Upper lobe of left lung (tissue), 6 donors: ENCODE measurements around the gene SPATA20. TPM values are rescaled to one million over a fixed set of nuclear protein-coding genes. Genes with fewer than 3 reads are reported as not detected.
A peak's percentile ranks its signal among the peaks of the same experiment; 100 is the strongest.

Experiments used
- ATAC-seq, 2 donors: fragments of 200-7000 bp; cut with Tn5 transposase; one replicate each; pipeline ENCODE4 v1.9.1; 2022; ENCODE audit warnings: mild to moderate bottlenecking in 2 of 2, moderate library complexity in 2 of 2; ENCODE audit not compliant: low FRiP score in 2 of 2
- DNase-seq, 2 donors: peaks; one replicate each; pipeline ENCODE4 v3.0.0-alpha.2; 2019 to 2020
- H3K27ac ChIP-seq, 4 donors: fragments of 200-600 bp; sonication (generic); one replicate each; pipeline ENCODE4 v1.5.1; 2016 to 2019
- H3K27me3 ChIP-seq, 4 donors: fragments of 200-600 bp; sonication (generic); one replicate each; pipeline ENCODE4 v1.5.1; 2017 to 2019
- H3K36me3 ChIP-seq, 4 donors: fragments of 200-600 bp; sonication (generic); one replicate each; pipeline ENCODE4 v1.5.1; 2016 to 2019
- H3K4me1 ChIP-seq, 4 donors: fragments of 200-600 bp; sonication (generic); one replicate each; pipeline ENCODE4 v1.5.1; 2018 to 2019
- H3K4me3 ChIP-seq, 4 donors: fragments of 200-600 bp; sonication (generic); one replicate each; pipeline ENCODE4 v1.5.1; 2017 to 2019; ENCODE audit warnings: mild to moderate bottlenecking in 2 of 4, moderate library complexity in 1 of 4
- H3K9me3 ChIP-seq, 4 donors: fragments of 200-600 bp; sonication (generic); one replicate each; pipeline ENCODE4 v1.5.1; 2018 to 2019
- CTCF ChIP-seq, 6 experiments: fragments of 450-650 bp in 4 of 6; fragments of 200-600 bp in 2 of 6; sonication (generic) in 2 of 6; IDR thresholded peaks; one replicate each; pipeline ENCODE4 v1.5.1; 2016 to 2019; ENCODE audit warnings: antibody characterized with exemption in 6 of 6
- EP300 ChIP-seq, 4 donors: sonication (generic); formaldehyde crosslinking; IDR thresholded peaks; one replicate each; pipeline ENCODE4 v1.5.1; 2017; ENCODE audit warnings: antibody characterized with exemption in 4 of 4, control low read depth in 2 of 4
- POLR2A ChIP-seq, 4 donors: fragments of 450-650 bp; IDR thresholded peaks; one replicate each; pipeline ENCODE4 v1.5.1; 2016 to 2017; ENCODE audit warnings: antibody characterized with exemption in 4 of 4, mild to moderate bottlenecking in 2 of 4
- POLR2AphosphoS5 ChIP-seq, 2 donors: sonication (generic); formaldehyde crosslinking; IDR thresholded peaks; one replicate each; pipeline ENCODE4 v1.5.1; 2017; ENCODE audit warnings: antibody characterized with exemption in 2 of 2
- WGBS, 2 donors: methylation state at CpG; one replicate each; pipeline ENCODE4 v1.1.5; 2017 to 2018; 5-methylcytosine and 5-hydroxymethylcytosine counted together
- total RNA-seq, 6 donors: library from RNA; depleted of rRNA in 4 of 6; stranded (reverse); fragments of >200 nt in 4 of 6; gene quantifications; one replicate each; pipeline versions ENCODE4 v1.1.0 to v1.2.1, GENCODE V29; 2016 to 2021
- donor health status: DM: no; HTN: no; CAD: no; lungs with moderate emphysema.
- donor health status: DM: no; HTN: yes; CAD: no; lungs with severe emphysema.

SPATA20 gene
- total RNA-seq, 6 donors from 2014 or later = 32.9 to 111 (median 46.4) TPM

GRCh38 chr17:50581316-50581715 lies 34.3 kb downstream of the SPATA20 start:
- DNase-seq (peak in 1 of 2 donors; percentile 50), ATAC-seq (no peak)
- Histone ChIP-seq H3K4me1 (no peaks in the 10 kb centered on the region), H3K4me3 (no peak overlapping the region), H3K36me3 (no peaks in the 10 kb centered on the region), H3K9me3 (no peaks in the 10 kb centered on the region), H3K27ac (no peak overlapping the region), H3K27me3 (no peaks in the 10 kb centered on the region)
- TF ChIP-seq CTCF (IDR thresholded peaks at IDR 0.05) (no peak), EP300 (IDR thresholded peaks at IDR 0.05) (no peak), POLR2AphosphoS5 (IDR thresholded peaks at IDR 0.05) (no peak), POLR2A (IDR thresholded peaks at IDR 0.05) (no peak)
- WGBS, 2 donors = 96% methylated on average over 10 to 12 of the region's 12 CpGs

- no peak overlapping the region for H3K4me3 ChIP-seq
- no peak overlapping the region for H3K27ac ChIP-seq
- H3K4me1 ChIP-seq = no peaks in the 10 kb centered on the region
- H3K36me3 ChIP-seq = no peaks in the 10 kb centered on the region
- no peaks in the 10 kb centered on the region for H3K27me3 ChIP-seq
- WGBS, 2 donors = 52 to 94% methylated on average over 2 of the region's 2 CpGs
- H3K9me3 ChIP-seq = no peaks in the 10 kb centered on the region
- DNase-seq (no peak), ATAC-seq (no peak)
- no peak for TF ChIP-seq POLR2A (IDR thresholded peaks at IDR 0.05)
- no peak for TF ChIP-seq EP300 (IDR thresholded peaks at IDR 0.05)
- no peak for TF ChIP-seq CTCF (IDR thresholded peaks at IDR 0.05)
- TF ChIP-seq POLR2AphosphoS5 (IDR thresholded peaks at IDR 0.05) = no peak
These were observed 35.8 kb downstream of the SPATA20 start for GRCh38 chr17:50582741-50583140.

DNA sequence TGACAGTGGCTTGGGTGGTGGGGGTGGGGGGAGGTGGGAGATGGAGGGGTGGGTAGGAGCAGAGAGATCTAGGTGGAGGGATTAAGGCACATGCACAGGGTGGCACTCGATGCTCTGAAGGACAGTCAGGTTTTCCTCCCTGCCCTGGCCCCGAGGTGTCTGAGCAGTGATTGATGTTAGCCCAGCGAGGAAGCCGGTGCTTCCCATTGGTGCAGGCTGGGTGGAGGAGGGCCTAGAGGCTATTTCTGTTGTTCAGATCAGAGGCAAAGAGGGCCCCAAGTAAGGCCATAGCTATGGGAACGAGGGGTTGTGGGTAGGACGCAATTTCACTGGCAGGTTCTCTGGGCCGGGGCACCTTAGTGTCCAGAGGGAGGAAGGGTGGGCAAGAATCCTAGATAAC lies 36.7 kb downstream of the SPATA20 start:
- WGBS, 2 donors = 51 to 68% methylated on average over 5 to 7 of the region's 7 CpGs
- peaks cover 0 to 3% (median 2%) of the 10 kb centered on the region in 4 donors for H3K4me1 ChIP-seq
- no peaks in the 10 kb centered on the region for H3K36me3 ChIP-seq
- ATAC-seq (no peak), DNase-seq (no peak)
- H3K9me3 ChIP-seq = no peaks in the 10 kb centered on the region
- H3K27ac ChIP-seq = no peak overlapping the region
- no peaks in the 10 kb centered on the region for H3K27me3 ChIP-seq
- H3K4me3 ChIP-seq = no peak overlapping the region
- no peak for TF ChIP-seq POLR2A (IDR thresholded peaks at IDR 0.05)
- TF ChIP-seq EP300 (IDR thresholded peaks at IDR 0.05) = no peak
- TF ChIP-seq POLR2AphosphoS5 (IDR thresholded peaks at IDR 0.05) = no peak
- no peak for TF ChIP-seq CTCF (IDR thresholded peaks at IDR 0.05)

DNA sequence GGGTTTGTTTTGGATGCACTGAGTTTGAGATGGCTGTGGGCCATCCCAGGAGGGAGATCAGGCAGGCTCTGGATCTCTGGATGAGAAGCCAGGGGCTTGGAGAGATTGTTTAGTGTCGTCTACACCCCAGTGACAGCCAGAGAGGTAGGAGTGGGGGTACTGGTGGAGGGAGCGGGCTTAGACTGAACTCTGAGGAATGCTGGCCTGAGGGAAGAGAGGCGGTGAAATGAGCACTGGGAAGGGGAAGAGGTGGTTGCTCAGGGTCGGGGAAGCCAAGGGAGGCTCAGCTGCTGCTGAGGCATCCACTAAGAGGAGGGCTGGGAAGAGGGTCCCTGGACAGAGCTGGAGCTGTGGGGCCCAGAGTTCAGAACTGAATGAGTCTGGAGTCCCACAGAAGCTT lies 37.1 kb downstream of the SPATA20 start:
- H3K36me3 ChIP-seq = no peaks in the 10 kb centered on the region
- H3K27me3 ChIP-seq = no peaks in the 10 kb centered on the region
- peaks cover 5 to 8% (median 7%) of the 10 kb centered on the region in 4 donors for H3K4me1 ChIP-seq
- no peak overlapping the region for H3K4me3 ChIP-seq
- no peak for ATAC-seq
- no peak for DNase-seq
- 68 to 89% methylated on average over 4 of the region's 4 CpGs for WGBS, 2 donors
- H3K27ac ChIP-seq = no peak overlapping the region
- no peak for TF ChIP-seq CTCF (IDR thresholded peaks at IDR 0.05)
- TF ChIP-seq EP300 (IDR thresholded peaks at IDR 0.05) = no peak
- no peak for TF ChIP-seq POLR2A (IDR thresholded peaks at IDR 0.05)
- TF ChIP-seq POLR2AphosphoS5 (IDR thresholded peaks at IDR 0.05) = no peak
- no peaks in the 10 kb centered on the region for H3K9me3 ChIP-seq

DNA sequence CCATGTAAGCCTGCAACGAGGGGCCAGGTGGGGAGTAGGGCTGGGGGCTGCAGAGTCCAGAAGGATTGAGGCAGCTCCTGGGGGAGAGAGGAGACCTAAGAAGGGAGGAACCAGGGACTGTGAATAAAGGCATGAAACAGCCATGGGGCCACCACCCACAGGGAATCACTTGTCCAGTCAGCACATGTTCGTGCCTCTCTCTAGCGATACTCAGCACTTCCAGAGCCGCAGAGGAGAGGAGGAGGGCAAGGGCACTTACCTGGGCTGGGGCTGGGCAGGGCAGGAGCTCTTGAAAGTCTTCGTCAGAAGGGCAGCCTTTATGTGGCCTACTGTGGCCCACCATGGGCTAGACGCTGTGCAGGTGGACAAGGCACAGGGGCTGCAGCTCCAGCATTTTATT lies 37.8 kb downstream of the SPATA20 start:
- Histone ChIP-seq H3K36me3 (no peaks in the 10 kb centered on the region), H3K9me3 (no peaks in the 10 kb centered on the region), H3K27ac (no peak overlapping the region), H3K4me3 (no peak overlapping the region), H3K27me3 (no peaks in the 10 kb centered on the region), H3K4me1 (peaks cover 10 to 14% (median 13%) of the 10 kb centered on the region in 4 donors)
- WGBS, 2 donors = 68 to 76% methylated on average over 6 of the region's 6 CpGs
- DNase-seq (no peak), ATAC-seq (no peak)
- TF ChIP-seq CTCF (IDR thresholded peaks at IDR 0.05) (no peak), POLR2AphosphoS5 (IDR thresholded peaks at IDR 0.05) (no peak), EP300 (IDR thresholded peaks at IDR 0.05) (no peak), POLR2A (IDR thresholded peaks at IDR 0.05) (no peak)
